ENCODE results near the gene ADAR. TPM values are rescaled to one million over a fixed set of nuclear protein-coding genes. Genes with fewer than 3 reads are reported as not detected.

Gene ADAR
- total RNA-seq, 1 donor from 2014 or later = 275 TPM

- H3K9ac ChIP-seq (ENCODE audit: low read length) = peak overlapping the region; percentile 78
- FAIRE-seq = no peak
Observed at GRCh38 chr1:154558720-154559465, 49.1 kb downstream of the ADAR start.

GRCh38 chr1:154557939-154558719 lies 49.9 kb downstream of the ADAR start, which contains the start of gene UBE2Q1:
Gene UBE2Q1, minus strand, starts transcription at chr1:154558662. Its CDS starts 109 bp downstream, at chr1:154558553.
- H3K36me3 ChIP-seq (ENCODE audit: insufficient read depth, low read length) = peaks cover 26% of the 10 kb centered on the region
- Mint-ChIP-seq H3K4me3 (ENCODE audit: unreplicated experiment) (peak within 1 kb of the TSS; percentile 89), H3K27ac (ENCODE audit: unreplicated experiment) (peak within 1 kb of the TSS; percentile 91), H3K4me1 (ENCODE audit: low read depth, unreplicated experiment) (peaks cover 14% of the 10 kb centered on the region), H3K9me3 (ENCODE audit: unreplicated experiment) (no peaks in the 10 kb centered on the region), H3K36me3 (ENCODE audit: low read depth, unreplicated experiment) (peaks cover 14% of the 10 kb centered on the region), H3K27me3 (ENCODE audit: low read depth, unreplicated experiment) (no peaks in the 10 kb centered on the region)
- H3K9me3 ChIP-seq (ENCODE audit: insufficient read depth, low read depth, low read length) = no peaks in the 10 kb centered on the region
- TF ChIP-seq CTCF (IDR thresholded peaks at IDR 0.05; ENCODE audit: insufficient read depth, low read depth, low read length) (no peak), EZH2 (IDR thresholded peaks at IDR 0.05; ENCODE audit: insufficient read depth, low read length) (no peak)
- FAIRE-seq (no peak), DNase-seq (ENCODE audit: low read depth) (no peak)
- peak within 1 kb of the TSS; percentile 90 for H3K9ac ChIP-seq (ENCODE audit: low read length)
- peaks cover 49% of the 10 kb centered on the region for H4K20me1 ChIP-seq (ENCODE audit: insufficient read depth, low read length)
- peak within 1 kb of the TSS; percentile 79 for H3K27ac ChIP-seq (ENCODE audit: low read depth, low read length)
- peaks cover 32% of the 10 kb centered on the region for H3K79me2 ChIP-seq (ENCODE audit: insufficient read depth, low read length)
- peak within 1 kb of the TSS; percentile 98 for H3K4me2 ChIP-seq (ENCODE audit: low read length)
- peak within 1 kb of the TSS; percentile 96 for H2AFZ ChIP-seq (ENCODE audit: low read depth, low read length)
- H3K4me1 ChIP-seq (ENCODE audit: insufficient read depth, low read length) = peaks cover 21% of the 10 kb centered on the region
- H3K27me3 ChIP-seq (ENCODE audit: insufficient read depth, low read length) = no peaks in the 10 kb centered on the region
- H3K4me3 ChIP-seq (ENCODE audit: insufficient read depth, low read depth, low read length) = peak within 1 kb of the TSS; percentile 90

More at GRCh38 chr1:154558720-154559465, 49.1 kb downstream of the ADAR start:
- H3K4me3 ChIP-seq (ENCODE audit: insufficient read depth, low read depth, low read length) = peak overlapping the region; percentile 68
- H4K20me1 ChIP-seq (ENCODE audit: insufficient read depth, low read length) = peaks cover 41% of the 10 kb centered on the region
- peak overlapping the region; percentile 79 for H3K27ac ChIP-seq (ENCODE audit: low read depth, low read length)
- peaks cover 14% of the 10 kb centered on the region for H3K36me3 Mint-ChIP-seq (ENCODE audit: low read depth, unreplicated experiment)
- peak overlapping the region; percentile 91 for H3K4me2 ChIP-seq (ENCODE audit: low read length)
- H2AFZ ChIP-seq (ENCODE audit: low read depth, low read length) = peak overlapping the region; percentile 96
- peak overlapping the region; percentile 91 for H3K27ac Mint-ChIP-seq (ENCODE audit: unreplicated experiment)
- peaks cover 18% of the 10 kb centered on the region for H3K36me3 ChIP-seq (ENCODE audit: insufficient read depth, low read length)
- H3K79me2 ChIP-seq (ENCODE audit: insufficient read depth, low read length) = peaks cover 32% of the 10 kb centered on the region
- peaks cover 21% of the 10 kb centered on the region for H3K4me1 ChIP-seq (ENCODE audit: insufficient read depth, low read length)
- peak; percentile 95 for DNase-seq (ENCODE audit: low read depth)
- no peaks in the 10 kb centered on the region for H3K27me3 ChIP-seq (ENCODE audit: insufficient read depth, low read length)
- no peaks in the 10 kb centered on the region for H3K9me3 ChIP-seq (ENCODE audit: insufficient read depth, low read depth, low read length)
- H3K27me3 Mint-ChIP-seq (ENCODE audit: low read depth, unreplicated experiment) = no peaks in the 10 kb centered on the region
- no peak for TF ChIP-seq CTCF (IDR thresholded peaks at IDR 0.05; ENCODE audit: insufficient read depth, low read depth, low read length)
- TF ChIP-seq EZH2 (IDR thresholded peaks at IDR 0.05; ENCODE audit: insufficient read depth, low read length) = no peak
- peak overlapping the region; percentile 85 for H3K4me3 Mint-ChIP-seq (ENCODE audit: unreplicated experiment)
- peaks cover 14% of the 10 kb centered on the region for H3K4me1 Mint-ChIP-seq (ENCODE audit: low read depth, unreplicated experiment)
- H3K9me3 Mint-ChIP-seq (ENCODE audit: unreplicated experiment) = no peaks in the 10 kb centered on the region
